AG20443 (cell line): Measurements from ENCODE around the gene BCL2L14.
A peak's percentile ranks its signal among the peaks of the same experiment; 100 is the strongest.

Experiments used
- DNase-seq: peaks from one replicate; pipeline ENCODE4 v3.0.0; 2012; ENCODE audit warnings: low spot score, mixed read lengths

BCL2L14 gene, protein sequence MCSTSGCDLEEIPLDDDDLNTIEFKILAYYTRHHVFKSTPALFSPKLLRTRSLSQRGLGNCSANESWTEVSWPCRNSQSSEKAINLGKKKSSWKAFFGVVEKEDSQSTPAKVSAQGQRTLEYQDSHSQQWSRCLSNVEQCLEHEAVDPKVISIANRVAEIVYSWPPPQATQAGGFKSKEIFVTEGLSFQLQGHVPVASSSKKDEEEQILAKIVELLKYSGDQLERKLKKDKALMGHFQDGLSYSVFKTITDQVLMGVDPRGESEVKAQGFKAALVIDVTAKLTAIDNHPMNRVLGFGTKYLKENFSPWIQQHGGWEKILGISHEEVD

DNA sequence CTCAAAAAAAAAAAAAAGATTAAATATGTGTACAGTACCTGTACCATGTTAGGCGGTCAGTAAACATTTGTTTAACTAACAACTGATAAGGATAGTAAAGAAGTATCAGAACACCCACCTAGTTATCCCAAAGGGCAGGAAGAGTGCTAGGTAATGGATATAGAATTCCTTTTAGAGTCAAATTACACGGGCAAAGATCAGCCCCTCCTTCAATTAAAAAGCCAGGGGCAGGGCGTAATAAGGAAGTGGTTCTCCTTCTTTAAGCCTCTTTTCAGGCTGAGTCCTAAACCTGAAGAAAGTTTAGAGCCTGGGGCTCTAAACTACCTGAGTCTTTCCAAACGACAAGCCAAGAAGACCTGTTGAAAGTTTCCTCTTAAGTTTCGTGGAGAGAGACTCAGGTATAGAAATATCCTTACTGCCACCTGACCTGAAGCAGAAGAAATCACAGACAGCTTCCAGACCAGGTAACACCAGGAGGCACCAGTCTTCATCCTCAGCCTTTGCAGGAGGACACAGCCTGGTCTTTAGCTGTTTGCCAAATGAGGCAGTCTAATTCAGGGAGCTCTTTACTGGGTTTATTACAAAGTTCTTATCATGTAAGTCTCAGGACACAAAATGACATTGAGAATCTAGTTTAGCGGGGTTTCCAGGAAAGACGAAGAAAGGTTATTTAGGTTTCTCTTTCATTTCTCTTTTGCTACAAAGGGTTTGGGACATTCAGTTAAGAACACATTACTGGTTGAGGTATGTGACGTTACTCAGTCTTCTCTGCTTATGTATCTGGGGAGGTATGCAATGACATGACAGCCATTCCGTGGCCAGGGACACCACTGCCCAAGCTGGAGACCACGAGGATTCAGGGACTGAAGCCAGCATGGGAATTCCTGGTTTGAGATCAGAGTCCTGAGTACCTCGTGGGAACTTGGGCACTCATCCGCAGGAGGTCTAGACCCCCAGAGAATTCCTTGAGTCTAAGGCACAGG, at the start of gene BCL2L14:
Gene BCL2L14, plus strand, starts transcription at position 266 of the 983 bp plus-strand sequence. CDS start 8,367 bp downstream, outside the sequence.
- DNase-seq = peak; percentile 32

DNA sequence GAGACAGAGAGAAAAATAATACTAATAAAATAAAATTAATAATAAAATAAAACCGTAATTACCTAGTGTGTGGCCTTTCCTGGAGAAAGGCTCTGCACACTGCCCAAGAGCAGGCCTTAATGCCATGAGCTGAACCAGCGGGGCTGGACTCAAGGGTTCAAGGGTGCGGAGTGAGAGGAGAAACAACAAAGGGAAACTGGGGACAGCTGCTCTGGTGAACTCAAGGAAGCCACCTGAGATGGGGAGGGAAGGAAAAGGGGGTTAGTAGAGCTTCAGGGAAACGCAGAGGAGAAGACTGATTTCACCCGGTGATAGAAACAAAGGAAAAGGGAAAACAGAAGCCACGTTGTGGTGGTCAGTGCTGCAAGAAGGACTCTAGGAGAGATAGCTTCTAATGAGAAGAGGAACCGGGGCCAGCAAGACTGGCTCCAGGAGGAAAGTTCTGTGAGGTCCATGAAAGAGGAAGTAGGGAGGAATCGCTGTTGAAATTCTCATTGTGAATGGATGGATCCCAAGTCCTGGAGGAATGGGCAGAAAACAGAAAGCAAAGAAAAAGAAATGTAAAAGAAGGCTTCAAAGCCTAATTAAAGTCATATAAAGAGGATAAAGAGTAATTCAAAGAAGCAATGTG, 48.3 kb upstream of the BCL2L14 start:
- DNase-seq = no peak

DNA sequence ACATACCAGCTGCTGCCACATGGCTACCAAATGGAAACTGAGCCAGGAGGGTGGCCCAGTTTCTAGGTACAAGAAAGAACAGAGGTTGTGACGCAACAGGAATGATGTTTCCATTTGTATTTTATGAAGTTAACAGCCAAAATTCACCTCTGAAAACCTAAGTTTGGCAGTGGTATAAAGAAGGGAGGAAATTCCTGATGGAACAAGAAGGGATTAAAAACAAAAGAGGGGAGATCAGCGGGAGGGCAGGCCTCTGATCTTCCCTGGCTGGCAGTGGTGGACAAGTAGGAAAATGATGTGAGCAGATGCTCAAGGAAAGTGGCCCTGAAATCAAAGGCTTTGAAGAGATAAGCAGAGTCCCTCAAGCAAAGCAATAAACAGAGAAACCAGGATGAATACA, 47.3 kb upstream of the BCL2L14 start:
- DNase-seq = no peak

DNA sequence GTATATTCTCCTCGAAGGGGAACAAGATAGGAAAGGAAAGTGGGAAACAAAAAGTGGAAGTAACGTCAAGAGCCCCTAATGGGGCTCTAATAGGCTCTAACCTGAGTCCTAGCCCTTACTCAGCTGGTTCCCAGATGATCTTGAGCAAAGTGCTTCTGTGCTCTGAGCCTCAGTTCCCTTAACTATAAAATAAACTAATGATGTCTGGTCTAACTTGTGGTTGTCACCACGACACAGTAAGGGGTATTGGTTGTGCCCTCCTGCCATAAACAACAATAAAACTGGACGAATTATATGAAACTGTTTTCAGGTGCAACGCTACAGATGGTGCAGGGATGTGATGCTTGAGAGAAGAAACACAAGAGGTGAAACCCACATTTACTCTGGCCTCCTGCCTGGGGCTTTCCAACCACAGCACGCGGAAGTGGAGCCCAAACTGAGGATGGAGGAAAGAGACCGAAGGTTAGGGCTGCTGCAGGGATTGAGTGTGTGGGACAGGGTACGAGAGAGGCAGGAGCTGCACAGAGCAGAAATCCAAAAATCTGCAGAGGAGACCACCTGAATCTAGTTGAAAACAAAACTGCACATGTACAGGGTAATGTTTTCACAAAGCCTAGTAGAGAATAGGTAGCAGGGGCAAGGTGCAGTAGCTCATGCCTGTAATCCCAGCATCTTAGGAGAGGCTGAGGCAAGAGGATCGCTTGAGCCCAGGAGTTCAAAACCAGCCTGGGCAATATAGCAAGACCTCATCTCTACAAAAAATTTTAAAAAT, 45.6 kb upstream of the BCL2L14 start:
- no peak for DNase-seq

DNA sequence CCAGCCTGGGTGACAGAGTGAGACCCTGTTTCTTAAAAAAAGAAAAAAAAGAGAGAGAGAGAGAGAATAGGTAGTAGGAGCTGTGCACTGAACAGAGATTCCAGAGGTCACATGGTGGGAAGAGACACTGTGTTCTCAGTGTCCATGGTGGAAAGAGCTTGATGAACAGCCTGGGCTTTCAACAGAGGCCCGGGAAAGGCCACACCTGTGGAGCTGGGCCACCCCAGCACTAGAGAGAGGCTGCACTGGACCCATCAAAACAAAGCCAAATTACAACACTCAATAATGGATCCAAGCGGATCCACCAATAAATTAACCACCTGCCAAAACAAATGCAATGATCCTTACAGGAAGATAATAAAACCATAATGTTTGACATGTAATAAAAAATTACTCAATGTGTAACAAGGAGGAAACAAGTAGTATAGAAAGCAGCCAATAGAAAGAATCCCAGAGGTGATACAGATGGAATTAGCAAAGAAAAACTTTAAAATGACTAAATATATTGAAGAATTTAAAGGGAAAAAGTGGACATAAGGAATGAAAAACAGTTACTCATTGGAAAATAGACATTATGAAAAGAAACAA, 44.8 kb upstream of the BCL2L14 start:
- DNase-seq = no peak

DNA sequence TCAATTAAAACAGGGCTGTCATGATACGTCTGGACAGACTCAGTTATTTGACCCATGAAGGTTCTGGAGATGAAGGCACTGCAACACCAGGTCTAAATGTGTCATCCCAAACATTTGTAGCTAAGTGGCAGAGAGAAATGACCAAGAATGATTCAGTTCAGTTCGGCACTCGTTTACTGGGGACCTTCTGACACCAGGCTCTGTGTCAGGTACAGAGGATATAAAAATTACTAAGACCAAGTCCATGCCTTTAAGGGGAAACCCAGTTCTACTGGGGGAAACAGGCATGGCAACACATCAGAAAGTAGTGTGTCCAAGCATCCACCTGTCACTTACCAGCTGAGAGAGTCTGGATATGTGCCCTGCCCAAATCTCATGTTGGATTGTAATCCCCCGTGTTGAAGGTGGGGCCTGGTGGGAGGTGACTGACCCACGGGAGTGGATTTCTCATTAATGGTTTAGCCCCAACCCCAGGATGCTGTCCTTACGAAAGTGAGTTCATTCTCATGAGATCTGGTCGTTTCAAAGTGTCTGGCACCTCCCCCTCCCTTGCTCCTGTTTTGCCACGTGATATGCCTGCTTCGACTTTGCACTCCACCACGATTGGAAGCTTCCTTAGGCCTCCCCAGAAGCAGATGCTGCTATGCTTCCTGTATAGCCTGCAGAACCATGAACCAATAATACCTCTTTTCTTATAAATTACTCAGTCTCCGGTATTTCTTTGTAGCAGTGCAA, 41.9 kb upstream of the BCL2L14 start:
- no peak for DNase-seq

DNA sequence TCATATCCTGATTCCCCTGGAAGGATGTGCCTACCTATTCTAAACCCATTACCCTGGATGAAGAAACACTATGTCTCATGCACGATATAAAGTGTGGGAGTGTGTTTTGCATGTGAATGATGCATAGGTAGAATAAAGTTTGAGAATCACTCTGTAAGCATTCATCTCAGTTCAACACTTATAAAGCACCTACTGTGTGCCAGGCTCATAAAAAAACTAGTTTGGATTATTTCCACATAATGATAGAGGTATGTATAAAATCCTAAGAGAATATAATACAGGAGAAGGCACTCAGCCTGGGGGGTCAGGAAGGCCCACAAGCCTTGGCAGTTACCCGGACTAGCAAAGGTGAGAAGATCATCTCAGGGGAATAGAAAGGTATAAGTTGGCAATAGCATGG, 41.1 kb upstream of the BCL2L14 start:
- DNase-seq = no peak

DNA sequence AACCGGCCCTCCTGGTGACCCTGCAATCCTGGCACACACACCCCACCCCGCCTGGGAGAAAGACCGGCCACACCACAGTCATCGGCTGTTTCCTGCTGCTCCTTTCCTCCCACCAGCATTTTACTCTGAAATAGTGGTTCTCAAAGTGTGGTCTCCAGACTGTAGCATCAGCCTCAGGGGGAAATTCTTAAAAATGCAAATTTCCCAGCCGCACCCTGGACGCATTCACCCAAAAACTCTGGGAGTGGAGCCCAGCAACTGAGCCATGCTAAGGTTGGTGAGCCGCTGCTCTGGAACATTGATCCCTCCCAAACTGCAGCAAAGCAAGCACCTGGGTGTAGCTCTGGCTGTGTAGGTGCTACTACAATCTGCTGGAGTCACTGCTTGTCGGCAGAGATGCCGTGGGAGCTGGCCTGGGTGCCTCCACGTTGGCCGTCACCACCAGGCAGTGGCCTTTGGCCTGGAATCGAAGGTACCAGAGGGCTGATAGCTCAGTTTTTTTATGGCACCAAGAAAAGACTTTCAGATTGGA, 38.4 kb upstream of the BCL2L14 start:
- DNase-seq = no peak

DNA sequence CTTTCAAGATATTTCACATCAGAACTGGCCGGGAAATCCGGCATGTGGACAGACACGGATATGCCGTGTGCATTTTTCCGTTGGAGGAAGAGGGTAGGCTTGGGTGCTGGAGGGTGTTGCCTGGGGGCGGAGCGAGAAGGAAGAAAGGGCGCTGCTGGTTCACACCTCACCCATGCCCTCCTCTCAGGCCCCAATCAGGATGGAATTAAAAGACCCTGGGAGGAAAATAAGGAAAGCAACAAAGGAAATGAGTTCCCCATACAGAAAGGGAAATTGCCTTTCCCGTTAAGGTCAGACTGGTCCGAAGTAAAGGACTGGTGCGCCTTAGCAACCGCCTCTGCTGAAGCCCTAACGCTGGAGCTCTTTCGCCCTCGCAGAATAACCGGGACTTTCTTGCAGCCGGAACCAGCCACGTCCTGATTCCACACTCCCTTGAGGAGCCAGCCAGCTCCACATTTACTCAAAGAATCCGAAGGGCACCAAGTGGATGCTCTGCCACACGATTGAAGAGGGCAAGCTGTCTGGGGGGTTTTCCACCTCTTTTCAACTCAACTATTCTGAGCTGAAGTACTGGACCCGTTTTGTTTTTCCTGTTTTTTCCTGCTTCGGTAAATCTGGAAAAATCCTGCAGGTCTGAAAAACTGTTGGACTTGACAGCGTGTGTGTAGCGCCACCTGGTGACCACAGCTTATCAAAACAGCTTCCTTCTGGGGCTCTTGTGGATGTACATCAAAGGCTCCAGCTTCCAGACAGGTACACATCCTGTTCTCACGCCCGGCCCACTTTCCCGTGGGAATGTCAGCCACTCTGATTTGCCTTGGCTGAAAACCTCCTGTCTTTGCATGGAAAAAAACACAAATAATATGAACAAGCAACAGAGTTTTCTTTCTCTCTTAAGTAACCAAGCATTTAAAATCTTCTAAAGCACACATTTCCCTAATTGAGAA, 37.6 kb upstream of the BCL2L14 start:
- peak; percentile 82 for DNase-seq

DNA sequence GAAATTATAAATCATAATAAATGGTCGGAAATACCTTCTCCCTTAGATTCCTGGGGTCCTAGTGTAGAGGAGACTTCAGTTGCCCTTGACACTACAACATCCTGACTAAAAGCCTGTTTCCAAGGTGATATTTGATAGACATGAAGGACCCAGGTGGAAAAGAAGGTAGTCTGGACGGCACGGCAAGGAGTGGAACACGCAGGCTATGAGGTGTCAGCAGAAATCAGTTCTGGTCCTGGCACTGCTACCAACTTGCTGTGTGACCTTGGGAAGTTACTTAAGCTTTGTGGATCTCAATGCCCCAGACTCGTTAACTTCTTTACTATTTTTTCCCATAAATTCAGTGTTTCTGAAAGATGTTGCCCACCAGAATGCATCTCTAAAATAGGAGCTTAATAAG, 36.9 kb upstream of the BCL2L14 start:
- no peak for DNase-seq

DNA sequence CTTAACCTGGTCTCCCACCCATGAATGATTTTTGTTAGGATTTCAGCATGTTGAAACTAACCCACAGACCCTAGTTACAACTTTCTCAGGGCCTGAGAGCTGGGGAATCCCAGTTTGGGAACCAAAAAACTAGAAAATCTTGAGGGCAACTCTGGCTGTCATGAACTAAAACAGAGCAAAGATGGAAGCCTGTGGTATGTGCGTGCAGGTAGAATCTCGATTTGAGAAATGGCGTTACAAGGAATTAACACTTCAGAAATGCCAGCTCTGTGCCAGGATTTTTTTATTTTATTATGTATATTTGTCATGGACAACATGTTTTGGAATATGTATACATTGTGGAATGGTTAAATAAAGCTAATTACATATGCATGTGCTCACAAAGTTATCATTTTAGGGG, 36.4 kb upstream of the BCL2L14 start:
- DNase-seq = no peak

DNA sequence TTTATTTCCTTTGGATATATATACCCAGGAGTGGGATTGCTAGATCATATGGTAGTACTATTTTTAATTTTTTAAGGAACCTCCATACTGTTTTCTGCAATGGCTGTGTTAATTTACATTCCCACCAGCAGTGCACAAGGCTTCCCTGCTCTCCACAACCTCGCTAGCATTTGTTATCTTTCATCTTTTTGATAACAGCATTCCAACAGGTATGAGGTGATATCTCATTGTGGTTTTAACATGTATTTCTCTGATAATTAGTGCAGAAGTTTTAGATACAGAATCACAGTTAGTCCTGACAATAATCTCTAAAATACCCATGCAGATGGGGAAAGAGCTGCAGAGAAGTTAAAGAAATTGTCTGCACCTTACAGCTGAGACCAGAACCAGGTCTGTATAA, 35.5 kb upstream of the BCL2L14 start:
- DNase-seq = no peak

DNA sequence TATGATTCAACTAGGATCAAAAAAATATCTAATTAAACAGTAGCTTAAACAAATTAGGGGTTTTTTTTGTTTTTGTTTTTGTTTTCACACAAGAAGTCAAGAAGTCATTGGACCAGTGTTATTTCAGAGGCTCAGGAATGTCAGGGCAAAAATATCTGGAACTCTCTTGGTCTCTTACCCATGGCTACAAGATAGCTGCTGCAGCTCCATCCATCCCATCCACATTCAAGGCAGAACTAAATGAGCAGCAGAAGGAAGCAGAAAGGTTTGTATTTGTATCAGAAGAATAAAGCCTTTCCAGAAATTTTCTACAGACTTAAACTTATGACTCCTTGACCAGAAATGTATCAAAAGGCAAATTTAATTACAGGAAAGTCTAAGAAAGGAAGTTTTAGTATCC, 33.8 kb upstream of the BCL2L14 start:
- DNase-seq = no peak

DNA sequence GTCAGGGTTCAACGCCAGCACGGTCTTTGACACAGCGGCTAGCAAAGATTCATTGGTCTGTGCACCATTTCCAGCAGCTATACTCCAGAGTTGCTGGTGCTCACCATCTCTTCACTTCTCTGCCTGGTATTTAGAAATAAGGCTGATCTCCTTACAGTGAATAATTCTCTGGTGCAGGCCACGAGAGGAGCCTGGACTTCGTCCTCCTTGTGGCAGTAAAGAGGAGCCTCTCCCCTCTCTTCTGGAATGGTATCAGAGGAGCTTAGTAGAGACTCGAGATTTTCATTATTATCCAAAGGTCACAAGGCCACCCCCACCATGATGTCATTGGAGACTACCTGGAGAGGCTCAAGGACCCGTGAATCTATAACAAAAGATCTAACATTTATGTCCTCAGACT, 30.8 kb upstream of the BCL2L14 start:
- no peak for DNase-seq

DNA sequence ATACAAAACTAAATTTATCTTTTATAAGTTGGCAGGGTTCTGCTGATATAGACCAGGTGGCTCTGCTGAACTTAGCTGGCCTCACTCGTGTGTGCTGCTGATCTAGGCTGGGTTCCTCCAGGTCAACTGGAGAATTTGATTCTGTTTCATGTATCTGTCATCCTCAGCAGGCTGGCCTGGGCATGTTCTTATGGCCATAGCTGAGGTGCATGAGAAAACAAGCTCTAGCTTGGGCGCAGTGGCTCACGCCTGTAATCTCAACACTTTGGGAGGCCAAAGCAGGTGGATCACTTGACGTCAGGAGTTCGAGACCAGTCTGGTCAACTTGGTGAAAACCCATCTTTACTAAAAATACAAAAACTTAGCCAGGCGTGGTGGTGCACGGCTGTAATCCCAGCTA, 24.3 kb upstream of the BCL2L14 start:
- no peak for DNase-seq

DNA sequence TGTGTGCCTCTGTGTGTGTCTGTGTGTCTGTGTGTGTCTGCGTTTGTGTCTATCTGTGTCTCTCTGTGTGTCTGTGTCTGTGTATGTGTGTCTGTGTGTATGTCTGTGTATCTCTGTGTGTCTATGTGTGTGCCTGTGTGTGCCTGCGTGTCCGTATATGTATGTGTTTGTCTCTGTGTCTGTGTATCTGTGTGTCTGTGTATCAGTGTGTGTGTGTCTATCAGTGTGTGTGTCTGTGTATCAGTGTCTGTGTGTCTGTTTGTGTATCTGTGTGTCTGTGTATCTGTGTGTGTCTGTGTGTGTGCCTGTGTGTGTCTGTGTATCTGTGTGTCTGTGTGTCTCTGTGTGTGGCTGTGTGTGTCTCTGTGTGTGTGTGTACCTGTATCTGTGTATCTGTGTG, 23.1 kb upstream of the BCL2L14 start:
- DNase-seq = no peak

DNA sequence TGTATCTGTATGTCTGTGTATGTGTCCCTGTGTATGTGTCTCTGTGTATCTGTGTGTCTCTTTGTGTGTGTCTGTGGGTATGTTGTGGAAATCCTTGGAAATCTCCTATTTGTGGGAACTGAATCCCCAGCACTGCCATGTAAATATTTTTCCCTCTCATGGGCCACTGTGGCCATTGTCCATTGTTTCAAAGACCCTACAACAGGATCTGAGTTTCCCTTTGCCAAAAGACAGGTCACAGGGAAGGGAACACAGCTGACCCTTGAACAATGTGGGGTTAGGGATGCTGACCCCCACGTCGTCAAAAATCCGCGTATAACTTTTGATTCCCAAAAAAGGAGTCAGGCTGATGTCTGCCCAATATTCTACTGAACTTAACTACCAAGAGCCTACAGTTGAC, 22.5 kb upstream of the BCL2L14 start:
- no peak for DNase-seq

DNA sequence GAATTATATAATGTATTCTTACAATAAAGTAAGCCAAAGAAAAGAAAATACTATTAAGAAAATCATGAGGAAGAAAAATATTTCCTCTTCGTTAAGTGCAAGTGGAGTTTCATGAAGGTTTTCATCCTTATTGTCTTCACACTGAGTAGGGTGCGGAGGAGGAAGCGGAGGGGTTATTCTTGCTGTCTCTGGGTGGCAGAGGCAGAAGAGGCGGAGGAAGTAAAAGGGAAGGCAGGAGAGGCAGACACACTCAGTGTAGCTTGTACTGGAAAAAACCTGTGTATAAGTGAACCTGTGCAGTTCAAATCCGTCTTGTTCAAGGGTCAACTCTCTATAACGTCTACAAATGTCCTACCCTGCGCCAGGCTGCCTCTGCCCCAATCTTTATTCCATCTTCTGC, 22.0 kb upstream of the BCL2L14 start:
- DNase-seq = no peak

DNA sequence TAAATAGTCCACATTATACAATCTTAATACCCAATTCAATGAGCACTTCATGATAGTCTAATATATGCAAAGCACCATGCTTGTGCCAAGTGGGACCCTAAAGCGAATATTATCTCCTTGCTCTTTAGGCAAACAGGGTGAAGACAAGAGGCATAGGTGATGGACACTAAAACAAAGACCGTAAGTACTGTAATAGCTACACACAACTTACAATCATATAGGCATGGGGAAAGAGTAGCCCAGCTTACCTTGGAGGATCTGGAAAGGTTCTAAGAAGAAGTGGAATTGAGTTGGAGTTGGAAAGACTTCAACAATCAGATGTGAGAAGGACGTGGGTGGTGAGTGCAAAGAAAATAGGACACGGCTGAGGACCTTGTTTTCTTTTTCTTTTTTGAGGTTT, 19.1 kb upstream of the BCL2L14 start:
- DNase-seq = no peak
